Measurements from ENCODE around the gene MMP3.

Gene MMP3

GRCh38 chr11:102830001-102830727, 13.2 kb downstream of the MMP3 start:
- in situ Hi-C loops (cut with HindIII; ENCODE audit: low pct_unique_long_range_greater_than_20kb, low sequenced_read_pairs), result no loop called here
- DNase-seq (ENCODE audit: low read depth in 1 of 2, low spot score in 1 of 2), result no peak
- TF ChIP-seq JUND (IDR thresholded peaks at IDR 0.05; ENCODE audit: low read depth), result no peak

GRCh38 chr11:102829316-102830000, 14.0 kb downstream of the MMP3 start:
- TF ChIP-seq JUND (IDR thresholded peaks at IDR 0.05; ENCODE audit: low read depth), result no peak
- in situ Hi-C loops (cut with HindIII; ENCODE audit: low pct_unique_long_range_greater_than_20kb, low sequenced_read_pairs), result no loop called here

GRCh38 chr11:102824556-102824955, 18.9 kb downstream of the MMP3 start:
- in situ Hi-C loops (cut with HindIII; ENCODE audit: low pct_unique_long_range_greater_than_20kb, low sequenced_read_pairs), result no loop called here
- no peak for TF ChIP-seq JUND (IDR thresholded peaks at IDR 0.05; ENCODE audit: low read depth)
- DNase-seq (ENCODE audit: low read depth in 1 of 2, low spot score in 1 of 2), result no peak

More at GRCh38 chr11:102829316-102830000, 14.0 kb downstream of the MMP3 start:
- DNase-seq (ENCODE audit: low read depth in 1 of 2, low spot score in 1 of 2), result no peak

GRCh38 chr11:102819491-102819890, 23.9 kb downstream of the MMP3 start:
- TF ChIP-seq JUND (IDR thresholded peaks at IDR 0.05; ENCODE audit: low read depth), result no peak

GRCh38 chr11:102813484-102813883, 29.9 kb downstream of the MMP3 start:
- in situ Hi-C loops (cut with HindIII; ENCODE audit: low pct_unique_long_range_greater_than_20kb, low sequenced_read_pairs), result no loop called here
- no peak for TF ChIP-seq JUND (IDR thresholded peaks at IDR 0.05; ENCODE audit: low read depth)
- no peak for DNase-seq (ENCODE audit: low read depth in 1 of 2, low spot score in 1 of 2)

More at GRCh38 chr11:102819491-102819890, 23.9 kb downstream of the MMP3 start:
- peak in 1 of 2 experiments; percentile 23 for DNase-seq (ENCODE audit: low read depth in 1 of 2, low spot score in 1 of 2)
- in situ Hi-C loops (cut with HindIII; ENCODE audit: low pct_unique_long_range_greater_than_20kb, low sequenced_read_pairs), result no loop called here

GRCh38 chr11:102812188-102812587, 31.2 kb downstream of the MMP3 start:
- DNase-seq (ENCODE audit: low read depth in 1 of 2, low spot score in 1 of 2), result no peak
- in situ Hi-C loops (cut with HindIII; ENCODE audit: low pct_unique_long_range_greater_than_20kb, low sequenced_read_pairs), result no loop called here
- no peak for TF ChIP-seq JUND (IDR thresholded peaks at IDR 0.05; ENCODE audit: low read depth)

- in situ Hi-C loops (cut with HindIII; ENCODE audit: low pct_unique_long_range_greater_than_20kb, low sequenced_read_pairs), result no loop called here
These were observed 32.3 kb downstream of the MMP3 start for GRCh38 chr11:102810950-102811660.

GRCh38 chr11:102809971-102810370, 33.4 kb downstream of the MMP3 start:
- in situ Hi-C loops (cut with HindIII; ENCODE audit: low pct_unique_long_range_greater_than_20kb, low sequenced_read_pairs), result no loop called here
- no peak for DNase-seq (ENCODE audit: low read depth in 1 of 2, low spot score in 1 of 2)

More at GRCh38 chr11:102810950-102811660, 32.3 kb downstream of the MMP3 start:
- peak in 1 of 2 experiments; percentile 54 for DNase-seq (ENCODE audit: low read depth in 1 of 2, low spot score in 1 of 2)
- no peak for TF ChIP-seq JUND (IDR thresholded peaks at IDR 0.05; ENCODE audit: low read depth)

GRCh38 chr11:102807921-102808320, 35.5 kb downstream of the MMP3 start:
- TF ChIP-seq JUND (IDR thresholded peaks at IDR 0.05; ENCODE audit: low read depth), result no peak
- peak; percentile 47 to 91 for DNase-seq (ENCODE audit: low read depth in 1 of 2, low spot score in 1 of 2)
- in situ Hi-C loops (cut with HindIII; ENCODE audit: low pct_unique_long_range_greater_than_20kb, low sequenced_read_pairs), result no loop called here

More at GRCh38 chr11:102809971-102810370, 33.4 kb downstream of the MMP3 start:
- TF ChIP-seq JUND (IDR thresholded peaks at IDR 0.05; ENCODE audit: low read depth), result no peak

- no peak for DNase-seq (ENCODE audit: low read depth in 1 of 2, low spot score in 1 of 2)
- no peak for TF ChIP-seq JUND (IDR thresholded peaks at IDR 0.05; ENCODE audit: low read depth)
- in situ Hi-C loops (cut with HindIII; ENCODE audit: low pct_unique_long_range_greater_than_20kb, low sequenced_read_pairs), result no loop called here
These were observed 37.1 kb downstream of the MMP3 start for GRCh38 chr11:102806296-102806695.

- in situ Hi-C loops (cut with HindIII; ENCODE audit: low pct_unique_long_range_greater_than_20kb, low sequenced_read_pairs), result no loop called here
- DNase-seq (ENCODE audit: low read depth in 1 of 2, low spot score in 1 of 2), result no peak
- TF ChIP-seq JUND (IDR thresholded peaks at IDR 0.05; ENCODE audit: low read depth), result no peak
These were observed 41.1 kb downstream of the MMP3 start for GRCh38 chr11:102802341-102802740.

- in situ Hi-C loops (cut with HindIII; ENCODE audit: low pct_unique_long_range_greater_than_20kb, low sequenced_read_pairs), result no loop called here
- TF ChIP-seq JUND (IDR thresholded peaks at IDR 0.05; ENCODE audit: low read depth), result no peak
- no peak for DNase-seq (ENCODE audit: low read depth in 1 of 2, low spot score in 1 of 2)
These were observed 42.6 kb downstream of the MMP3 start for GRCh38 chr11:102800767-102801166.

Measured in T47D (cell line).